ENCODE data around the gene EME1. TPM values are rescaled to one million over a fixed set of nuclear protein-coding genes. Genes with fewer than 3 reads are reported as not detected.
A peak's percentile ranks its signal among the peaks of the same experiment; 100 is the strongest.

Gene EME1
- 1 to 10 TPM in 1 of 6 experiments, under 1 TPM in 3, not detected in 2; 0.12 to 1.3 (median 0.66) TPM for total RNA-seq
- long read RNA-seq, result 0 reads

- H3K36me3 ChIP-seq, result peaks cover 0 to 25% (median 11%) of the 10 kb centered on the region in 4 donors
- no peaks in the 10 kb centered on the region for H3K27me3 ChIP-seq
- ATAC-seq (peak; percentile 93 to 98 (median 97)), DNase-seq (peak; percentile 83 to 90 (median 87))
- H3K27ac ChIP-seq, result peak within 1 kb of the TSS; percentile 78 to 97 (median 94)
- H3K4me1 ChIP-seq, result peaks cover 0 to 14% (median under 1%) of the 10 kb centered on the region in 4 donors
- WGBS (ENCODE audit: insufficient coverage, low coverage, low lambda C conversion rate, missing lambda C conversion rate), result 1% methylated on average over 26 of the region's 42 CpGs
- H3K4me3 ChIP-seq, result peak within 1 kb of the TSS; percentile 65 to 97 (median 86)
- TF ChIP-seq POLR2A (IDR thresholded peaks at IDR 0.05) (peak; percentile 56), CTCF (IDR thresholded peaks at IDR 0.05) (no peak)
- no peaks in the 10 kb centered on the region for H3K9me3 ChIP-seq
- intact Hi-C loops (cut with DNase I), result no loop called here
Observed at GRCh38 chr17:50372758-50373556, at the start of gene EME1, which contains the start of gene MRPL27. EME1 (plus strand) TSS chr17:50373229; CDS start chr17:50375209, 1,980 bp downstream. MRPL27 (minus strand) TSS chr17:50373184; CDS start chr17:50373170, 14 bp downstream.

- Histone ChIP-seq H3K9me3 (no peaks in the 10 kb centered on the region), H3K4me3 (no peak overlapping the region), H3K27me3 (no peaks in the 10 kb centered on the region), H3K36me3 (no peaks in the 10 kb centered on the region), H3K27ac (no peak overlapping the region), H3K4me1 (no peaks in the 10 kb centered on the region)
- TF ChIP-seq CTCF (IDR thresholded peaks at IDR 0.05) (no peak), POLR2A (IDR thresholded peaks at IDR 0.05) (no peak)
- 40% methylated on average over 3 of the region's 4 CpGs for WGBS (ENCODE audit: insufficient coverage, low coverage, low lambda C conversion rate, missing lambda C conversion rate)
- intact Hi-C loops (cut with DNase I), result no loop called here
- DNase-seq, result no peak
- no peak for ATAC-seq
Observed at GRCh38 chr17:50325906-50326305, 47.1 kb upstream of the EME1 start.

GRCh38 chr17:50326831-50327364, 46.1 kb upstream of the EME1 start:
- H3K27ac ChIP-seq, result no peak overlapping the region
- DNase-seq (no peak), ATAC-seq (no peak)
- intact Hi-C loops (cut with DNase I), result no loop called here
- WGBS (ENCODE audit: insufficient coverage, low coverage, low lambda C conversion rate, missing lambda C conversion rate), result 66% methylated on average over 8 of the region's 9 CpGs
- no peaks in the 10 kb centered on the region for H3K36me3 ChIP-seq
- no peaks in the 10 kb centered on the region for H3K27me3 ChIP-seq
- H3K4me1 ChIP-seq, result no peaks in the 10 kb centered on the region
- H3K4me3 ChIP-seq, result no peak overlapping the region
- H3K9me3 ChIP-seq, result no peaks in the 10 kb centered on the region
- TF ChIP-seq CTCF (IDR thresholded peaks at IDR 0.05) (no peak), POLR2A (IDR thresholded peaks at IDR 0.05) (no peak)

GRCh38 chr17:50328363-50329325, 44.4 kb upstream of the EME1 start:
- TF ChIP-seq CTCF (IDR thresholded peaks at IDR 0.05), result no peak
- no peak for TF ChIP-seq POLR2A (IDR thresholded peaks at IDR 0.05)
- Histone ChIP-seq H3K4me3 (no peak overlapping the region), H3K9me3 (no peaks in the 10 kb centered on the region), H3K27me3 (no peaks in the 10 kb centered on the region), H3K4me1 (no peaks in the 10 kb centered on the region), H3K36me3 (no peaks in the 10 kb centered on the region), H3K27ac (no peak overlapping the region)
- WGBS (ENCODE audit: insufficient coverage, low coverage, low lambda C conversion rate, missing lambda C conversion rate), result 65% methylated on average over 13 of the region's 21 CpGs
- ATAC-seq (no peak), DNase-seq (no peak)
- intact Hi-C loops (cut with DNase I), result no loop called here

All from right lobe of liver (tissue), 6 donors.